Measurements from ENCODE around the gene BZW1. TPM values are rescaled to one million over a fixed set of nuclear protein-coding genes. Genes with fewer than 3 reads are reported as not detected.
A peak's percentile ranks its signal among the peaks of the same experiment; 100 is the strongest.
"Not testable (repeated sequence)": the region's sequence is repeated elsewhere in the genome, so short reads cannot be mapped to it uniquely, and the experiment has no call there.

BZW1 gene
- total RNA-seq, 3 donors from 2014 or later = 466 to 484 (median 470) TPM

DNA sequence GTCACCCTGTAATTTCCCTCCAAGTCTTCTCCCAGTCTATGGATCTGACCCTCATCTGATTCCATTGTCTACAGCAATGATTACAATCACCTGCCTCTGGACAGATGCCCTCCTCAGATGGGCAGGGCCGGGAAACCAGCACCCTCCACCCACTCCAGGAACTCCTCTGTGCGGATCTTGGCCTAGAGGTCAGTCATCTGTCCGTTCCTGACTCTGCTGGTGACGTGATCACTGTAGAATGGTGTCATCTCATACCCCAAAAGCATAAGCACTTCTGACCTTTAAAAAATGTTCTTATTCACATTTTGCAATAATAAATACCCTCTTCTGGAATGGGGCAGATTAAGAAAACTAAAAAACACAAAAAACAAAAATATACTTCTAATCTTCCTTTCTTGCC, 29.5 kb upstream of the BZW1 start:
- H3K27me3 Mint-ChIP-seq (ENCODE audit: low read depth) = no peaks in the 10 kb centered on the region
- no peak for DNase-seq
- no peak for ATAC-seq
- no peaks in the 10 kb centered on the region for H3K4me1 Mint-ChIP-seq (ENCODE audit: low read depth)
- no peaks in the 10 kb centered on the region for H3K9me3 Mint-ChIP-seq
- no peaks in the 10 kb centered on the region for H3K36me3 Mint-ChIP-seq (ENCODE audit: insufficient read depth)
- no peak overlapping the region for H3K4me3 Mint-ChIP-seq

- no peak overlapping the region for H3K4me3 Mint-ChIP-seq
- no peak for DNase-seq
- ATAC-seq = no peak
- H3K4me1 Mint-ChIP-seq (ENCODE audit: low read depth) = peaks cover 4% of the 10 kb centered on the region
- H3K9me3 Mint-ChIP-seq = no peaks in the 10 kb centered on the region
- no peaks in the 10 kb centered on the region for H3K36me3 Mint-ChIP-seq (ENCODE audit: insufficient read depth)
- peaks cover 2% of the 10 kb centered on the region for H3K27me3 Mint-ChIP-seq (ENCODE audit: low read depth)
These were observed 27.5 kb upstream of the BZW1 start for GRCh38 chr2:200784215-200784614.

DNA sequence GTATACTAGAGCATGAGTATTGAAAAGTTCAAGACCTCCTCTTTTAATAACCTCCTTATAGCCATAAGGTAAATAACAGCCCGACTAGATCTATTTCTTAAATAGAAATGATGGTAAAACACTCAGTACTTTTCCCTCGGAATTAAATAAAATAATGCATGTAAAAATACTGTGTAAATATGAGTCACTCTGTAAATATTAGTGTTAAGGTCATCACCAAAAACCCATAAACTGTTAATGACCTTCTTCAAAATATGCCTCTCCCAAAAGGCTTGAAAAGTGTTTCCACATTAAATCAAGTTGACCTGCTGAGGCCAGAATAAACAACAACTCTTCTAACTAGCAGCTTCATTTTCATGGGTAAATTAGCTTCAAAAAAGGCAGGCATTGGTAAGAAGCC, 25.3 kb upstream of the BZW1 start:
- no peak for ATAC-seq
- H3K4me1 Mint-ChIP-seq (ENCODE audit: low read depth) = peaks cover 4% of the 10 kb centered on the region
- peaks cover 5% of the 10 kb centered on the region for H3K27me3 Mint-ChIP-seq (ENCODE audit: low read depth)
- H3K36me3 Mint-ChIP-seq (ENCODE audit: insufficient read depth) = no peaks in the 10 kb centered on the region
- DNase-seq = no peak
- H3K9me3 Mint-ChIP-seq = no peaks in the 10 kb centered on the region
- H3K4me3 Mint-ChIP-seq = no peak overlapping the region

- ATAC-seq = no peak
These were observed 24.9 kb upstream of the BZW1 start for GRCh38 chr2:200786826-200787225.

GRCh38 chr2:200787351-200788120, 24.2 kb upstream of the BZW1 start:
- H3K27me3 Mint-ChIP-seq (ENCODE audit: low read depth) = peaks cover 5% of the 10 kb centered on the region
- no peaks in the 10 kb centered on the region for H3K36me3 Mint-ChIP-seq (ENCODE audit: insufficient read depth)
- peaks cover 4% of the 10 kb centered on the region for H3K4me1 Mint-ChIP-seq (ENCODE audit: low read depth)
- DNase-seq (no peak), ATAC-seq (peak; percentile 65 to 74)
- no peaks in the 10 kb centered on the region for H3K9me3 Mint-ChIP-seq
- no peak overlapping the region for H3K4me3 Mint-ChIP-seq

More at GRCh38 chr2:200786826-200787225, 24.9 kb upstream of the BZW1 start:
- Mint-ChIP-seq H3K9me3 (no peaks in the 10 kb centered on the region), H3K36me3 (ENCODE audit: insufficient read depth) (no peaks in the 10 kb centered on the region), H3K4me3 (no peak overlapping the region), H3K27me3 (ENCODE audit: low read depth) (peaks cover 5% of the 10 kb centered on the region), H3K4me1 (ENCODE audit: low read depth) (peaks cover 4% of the 10 kb centered on the region)
- DNase-seq = no peak

DNA sequence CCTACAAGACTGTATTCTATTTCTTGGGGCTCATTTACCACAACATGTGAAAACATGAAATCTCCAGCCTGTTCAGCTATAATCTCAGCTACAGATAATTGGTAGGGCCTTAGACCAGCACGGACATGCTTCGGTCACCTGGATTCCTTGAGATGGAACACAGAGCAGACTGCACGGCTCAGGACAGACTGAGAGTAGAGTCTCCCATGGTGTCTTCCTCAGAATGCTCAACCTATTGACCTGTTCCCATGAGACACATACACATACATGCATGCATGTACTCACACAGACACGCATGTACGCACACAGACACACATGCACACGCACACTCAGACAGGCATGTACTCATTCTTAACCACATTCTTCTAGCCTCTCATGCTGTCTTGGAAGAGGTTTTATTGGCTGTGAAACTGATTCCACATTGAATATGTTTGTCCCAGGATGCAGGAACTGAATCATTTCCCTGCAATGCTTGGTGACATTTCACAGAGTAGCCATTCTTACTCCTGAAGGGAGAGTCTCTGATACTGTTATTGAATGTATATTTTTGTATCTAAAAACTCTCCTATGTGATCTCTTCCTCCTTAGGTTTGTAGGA, 23.5 kb upstream of the BZW1 start:
- Mint-ChIP-seq H3K27me3 (ENCODE audit: low read depth) (peaks cover 5% of the 10 kb centered on the region), H3K4me3 (no peak overlapping the region), H3K4me1 (ENCODE audit: low read depth) (peaks cover 4% of the 10 kb centered on the region), H3K9me3 (no peaks in the 10 kb centered on the region), H3K36me3 (ENCODE audit: insufficient read depth) (no peaks in the 10 kb centered on the region)
- DNase-seq (no peak), ATAC-seq (no peak)

- Mint-ChIP-seq H3K27me3 (ENCODE audit: low read depth) (peaks cover 5% of the 10 kb centered on the region), H3K4me3 (no peak overlapping the region), H3K9me3 (no peaks in the 10 kb centered on the region), H3K36me3 (ENCODE audit: insufficient read depth) (no peaks in the 10 kb centered on the region), H3K4me1 (ENCODE audit: low read depth) (peaks cover 4% of the 10 kb centered on the region)
- DNase-seq = no peak
- ATAC-seq = no peak
These were observed 21.5 kb upstream of the BZW1 start for GRCh38 chr2:200790185-200790584.

GRCh38 chr2:200791905-200792304, 19.8 kb upstream of the BZW1 start:
- Mint-ChIP-seq H3K36me3 (ENCODE audit: insufficient read depth) (no peaks in the 10 kb centered on the region), H3K4me3 (no peak overlapping the region), H3K4me1 (ENCODE audit: low read depth) (peaks cover 4% of the 10 kb centered on the region), H3K9me3 (no peaks in the 10 kb centered on the region), H3K27me3 (ENCODE audit: low read depth) (peaks cover 5% of the 10 kb centered on the region)
- ATAC-seq (no peak), DNase-seq (no peak)

GRCh38 chr2:200794143-200794542, 17.6 kb upstream of the BZW1 start:
- DNase-seq (no peak), ATAC-seq (no peak)
- H3K27me3 Mint-ChIP-seq (ENCODE audit: low read depth) = peaks cover 3% of the 10 kb centered on the region
- no peaks in the 10 kb centered on the region for H3K4me1 Mint-ChIP-seq (ENCODE audit: low read depth)
- H3K9me3 Mint-ChIP-seq = no peaks in the 10 kb centered on the region
- H3K36me3 Mint-ChIP-seq (ENCODE audit: insufficient read depth) = no peaks in the 10 kb centered on the region
- H3K4me3 Mint-ChIP-seq = no peak overlapping the region

GRCh38 chr2:200795028-200795440, 16.7 kb upstream of the BZW1 start:
- no peaks in the 10 kb centered on the region for H3K27me3 Mint-ChIP-seq (ENCODE audit: low read depth)
- DNase-seq (no peak), ATAC-seq (no peak)
- H3K4me1 Mint-ChIP-seq (ENCODE audit: low read depth) = no peaks in the 10 kb centered on the region
- no peak overlapping the region for H3K4me3 Mint-ChIP-seq
- H3K36me3 Mint-ChIP-seq (ENCODE audit: insufficient read depth) = no peaks in the 10 kb centered on the region
- H3K9me3 Mint-ChIP-seq = no peaks in the 10 kb centered on the region

- H3K4me3 Mint-ChIP-seq = no peak overlapping the region
- H3K4me1 Mint-ChIP-seq (ENCODE audit: low read depth) = no peaks in the 10 kb centered on the region
- ATAC-seq (no peak), DNase-seq (no peak)
- no peaks in the 10 kb centered on the region for H3K36me3 Mint-ChIP-seq (ENCODE audit: insufficient read depth)
- H3K9me3 Mint-ChIP-seq = no peaks in the 10 kb centered on the region
- peaks cover 2% of the 10 kb centered on the region for H3K27me3 Mint-ChIP-seq (ENCODE audit: low read depth)
These were observed 15.1 kb upstream of the BZW1 start for GRCh38 chr2:200796561-200796960.

- H3K9me3 Mint-ChIP-seq = no peaks in the 10 kb centered on the region
- peaks cover 2% of the 10 kb centered on the region for H3K27me3 Mint-ChIP-seq (ENCODE audit: low read depth)
- H3K4me1 Mint-ChIP-seq (ENCODE audit: low read depth) = no peaks in the 10 kb centered on the region
- DNase-seq = no peak
- H3K4me3 Mint-ChIP-seq = no peak overlapping the region
- H3K36me3 Mint-ChIP-seq (ENCODE audit: insufficient read depth) = no peaks in the 10 kb centered on the region
- ATAC-seq = no peak
These were observed 14.4 kb upstream of the BZW1 start for GRCh38 chr2:200797242-200797770.

- H3K4me1 Mint-ChIP-seq (ENCODE audit: low read depth) = no peaks in the 10 kb centered on the region
- ATAC-seq (peak; percentile 71 to 72), DNase-seq (no peak)
- H3K4me3 Mint-ChIP-seq = no peak overlapping the region
- H3K27me3 Mint-ChIP-seq (ENCODE audit: low read depth) = peaks cover 4% of the 10 kb centered on the region
- H3K9me3 Mint-ChIP-seq = no peaks in the 10 kb centered on the region
- H3K36me3 Mint-ChIP-seq (ENCODE audit: insufficient read depth) = no peaks in the 10 kb centered on the region
These were observed 13.2 kb upstream of the BZW1 start for GRCh38 chr2:200798514-200798913.

GRCh38 chr2:200800458-200800857, 11.3 kb upstream of the BZW1 start:
- no peaks in the 10 kb centered on the region for H3K4me1 Mint-ChIP-seq (ENCODE audit: low read depth)
- ATAC-seq = no peak
- H3K4me3 Mint-ChIP-seq = no peak overlapping the region
- H3K27me3 Mint-ChIP-seq (ENCODE audit: low read depth) = peaks cover 7% of the 10 kb centered on the region
- H3K9me3 Mint-ChIP-seq = no peaks in the 10 kb centered on the region
- no peak for DNase-seq
- no peaks in the 10 kb centered on the region for H3K36me3 Mint-ChIP-seq (ENCODE audit: insufficient read depth)

DNA sequence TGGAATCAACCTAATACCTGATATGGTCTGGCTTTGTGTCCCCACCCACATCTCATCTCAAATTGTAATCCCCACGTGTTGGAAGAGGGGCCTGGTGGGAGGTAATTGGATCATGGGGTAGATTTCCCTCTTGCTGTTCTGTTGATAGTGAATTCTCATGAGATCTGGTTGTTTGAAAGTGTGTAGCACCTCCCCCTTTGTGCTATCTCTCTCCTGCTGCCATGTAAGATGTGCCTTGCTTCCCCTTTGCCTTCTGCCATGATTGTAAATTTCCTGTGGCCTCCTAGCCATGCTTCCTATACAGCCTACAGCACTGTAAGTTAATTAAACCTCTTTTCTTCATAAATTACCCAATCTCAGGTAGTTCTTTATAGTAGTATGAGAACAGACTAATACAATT, 10.3 kb upstream of the BZW1 start:
- not testable (repeated sequence) for DNase-seq; H3K36me3 Mint-ChIP-seq (ENCODE audit: insufficient read depth); H3K27me3 Mint-ChIP-seq (ENCODE audit: low read depth); H3K4me3 Mint-ChIP-seq; H3K9me3 Mint-ChIP-seq; H3K4me1 Mint-ChIP-seq (ENCODE audit: low read depth)
- peak; percentile 59 to 65 for ATAC-seq

All from activated T-cell treated with anti-CD3 and anti-CD28 coated beads, Interleukin-2, amount 50 U/mL, for 4 hours (primary cell).